ENCODE data around the gene SPPL2A.

- TF ChIP-seq CTCF (IDR thresholded peaks at IDR 0.05) (no peak), EZH2phosphoT487 (IDR thresholded peaks at IDR 0.05) (no peak)
Observed at GRCh38 chr15:50800715-50801114, 35.2 kb upstream of the SPPL2A start.

All from neural progenitor cell (in vitro differentiated cells).